Endometrial microvascular endothelial cells (primary cell): ENCODE measurements around the gene TJP2. TPM values are rescaled to one million over a fixed set of nuclear protein-coding genes. Genes with fewer than 3 reads are reported as not detected.
"Not testable (repeated sequence)": the region's sequence is repeated elsewhere in the genome, so short reads cannot be mapped to it uniquely, and the experiment has no call there.

Experiments used
- in situ Hi-C: cut with HindIII; loops from 2 replicates; pipeline ENCODE4 v1.10.0; 2017; ENCODE audit warnings: low sequenced_read_pairs, low pct_unique_long_range_greater_than_20kb; ENCODE audit errors: inconsistent ontology term
- total RNA-seq: library from RNA; depleted of rRNA; stranded (reverse); fragments of >200 nt; gene quantifications from one replicate; pipeline ENCODE4 v1.2.3, GENCODE V29; 2015; ENCODE audit errors: inconsistent ontology term

Gene TJP2
- total RNA-seq, 1 donor from 2014 or later, result 279 TPM

- in situ Hi-C loops, result loop anchor here (5.0 kb wide), 1 partner anchor 78 kb away; no protein-coding TSS in a partner anchor
Observed at GRCh38 chr9:69155341-69156030, 18.6 kb upstream of the TJP2 start.

- in situ Hi-C loops, result loop anchor here (5.0 kb wide), 1 partner anchor 81 kb away; no protein-coding TSS in a partner anchor
Observed at GRCh38 chr9:69157751-69158466, 16.2 kb upstream of the TJP2 start.

- in situ Hi-C loops, result loop anchor here (5.0 kb wide), 1 partner anchor 81 kb away; no protein-coding TSS in a partner anchor
Observed at GRCh38 chr9:69158471-69158870, 15.6 kb upstream of the TJP2 start.

GRCh38 chr9:69164573-69164972 lies 9.5 kb upstream of the TJP2 start:
- in situ Hi-C loops, result not testable (repeated sequence)

GRCh38 chr9:69165581-69165980 lies 8.5 kb upstream of the TJP2 start:
- in situ Hi-C loops, result no loop called here

- in situ Hi-C loops, result no loop called here
Observed at GRCh38 chr9:69168709-69169217, 5.3 kb upstream of the TJP2 start.

- in situ Hi-C loops, result no loop called here
Observed at GRCh38 chr9:69170231-69170630, 3.8 kb upstream of the TJP2 start.

- in situ Hi-C loops, result no loop called here
Observed at GRCh38 chr9:69171049-69171448, 3.0 kb upstream of the TJP2 start.

GRCh38 chr9:69171517-69171916 lies 2.6 kb upstream of the TJP2 start:
- in situ Hi-C loops, result no loop called here

GRCh38 chr9:69172895-69173294 lies 1.2 kb upstream of the TJP2 start:
- in situ Hi-C loops, result no loop called here

- in situ Hi-C loops, result no loop called here
Observed at GRCh38 chr9:69173497-69173890, 583 bp upstream of the TJP2 start.

GRCh38 chr9:69174616-69175463 lies 763 bp downstream of the TJP2 start:
- in situ Hi-C loops, result no loop called here

GRCh38 chr9:69175486-69175885 lies 1.4 kb downstream of the TJP2 start:
- in situ Hi-C loops, result no loop called here

GRCh38 chr9:69176471-69177171 lies 2.5 kb downstream of the TJP2 start:
- in situ Hi-C loops, result no loop called here

- in situ Hi-C loops, result no loop called here
Observed at GRCh38 chr9:69178583-69179011, 4.5 kb downstream of the TJP2 start.

- in situ Hi-C loops, result no loop called here
Observed at GRCh38 chr9:69179037-69179436, 5.0 kb downstream of the TJP2 start.

GRCh38 chr9:69180200-69180599 lies 6.1 kb downstream of the TJP2 start:
- in situ Hi-C loops, result no loop called here

- in situ Hi-C loops, result no loop called here
Observed at GRCh38 chr9:69180670-69181069, 6.6 kb downstream of the TJP2 start.

GRCh38 chr9:69181908-69182353 lies 7.9 kb downstream of the TJP2 start:
- in situ Hi-C loops, result no loop called here
